ENCODE measurements around the gene SPATC1L. TPM values are rescaled to one million over a fixed set of nuclear protein-coding genes. Genes with fewer than 3 reads are reported as not detected.

SPATC1L gene
- total RNA-seq, 1 donor from 2014 or later, result 10.9 TPM

- Histone ChIP-seq H3K4me3 (ENCODE audit: low read depth, low read length) (no peak overlapping the region), H3K27me3 (ENCODE audit: control insufficient read depth, insufficient read depth, low read length) (no peaks in the 10 kb centered on the region), H3K36me3 (ENCODE audit: control insufficient read depth, insufficient read depth, low read length) (peaks cover 1% of the 10 kb centered on the region)
- TF ChIP-seq CTCF (IDR thresholded peaks at IDR 0.05; ENCODE audit: insufficient read depth, low read length, poor library complexity, severe bottlenecking), result no peak
- DNase-seq (ENCODE audit: low read depth), result no peak
Measured at GRCh38 chr21:46121286-46122221, 62.7 kb downstream of the SPATC1L start.

- no peak overlapping the region for H3K4me3 ChIP-seq (ENCODE audit: low read depth, low read length)
- no peak for DNase-seq (ENCODE audit: low read depth)
- H3K27me3 ChIP-seq (ENCODE audit: control insufficient read depth, insufficient read depth, low read length), result no peaks in the 10 kb centered on the region
- no peak for TF ChIP-seq CTCF (IDR thresholded peaks at IDR 0.05; ENCODE audit: insufficient read depth, low read length, poor library complexity, severe bottlenecking)
- peaks cover 1% of the 10 kb centered on the region for H3K36me3 ChIP-seq (ENCODE audit: control insufficient read depth, insufficient read depth, low read length)
Measured at GRCh38 chr21:46120301-46121285, 63.7 kb downstream of the SPATC1L start.

- no peak for DNase-seq (ENCODE audit: low read depth)
- Histone ChIP-seq H3K4me3 (ENCODE audit: low read depth, low read length) (no peak overlapping the region), H3K27me3 (ENCODE audit: control insufficient read depth, insufficient read depth, low read length) (no peaks in the 10 kb centered on the region), H3K36me3 (ENCODE audit: control insufficient read depth, insufficient read depth, low read length) (peaks cover 2% of the 10 kb centered on the region)
- no peak for TF ChIP-seq CTCF (IDR thresholded peaks at IDR 0.05; ENCODE audit: insufficient read depth, low read length, poor library complexity, severe bottlenecking)
Measured at GRCh38 chr21:46119637-46120271, 64.5 kb downstream of the SPATC1L start.

- no peak overlapping the region for H3K4me3 ChIP-seq (ENCODE audit: low read depth, low read length)
- no peak for TF ChIP-seq CTCF (IDR thresholded peaks at IDR 0.05; ENCODE audit: insufficient read depth, low read length, poor library complexity, severe bottlenecking)
- H3K36me3 ChIP-seq (ENCODE audit: control insufficient read depth, insufficient read depth, low read length), result peaks cover 2% of the 10 kb centered on the region
- no peak for DNase-seq (ENCODE audit: low read depth)
- no peaks in the 10 kb centered on the region for H3K27me3 ChIP-seq (ENCODE audit: control insufficient read depth, insufficient read depth, low read length)
Measured at GRCh38 chr21:46119144-46119636, 65.1 kb downstream of the SPATC1L start.

GRCh38 chr21:46118316-46119143, 65.7 kb downstream of the SPATC1L start:
- Histone ChIP-seq H3K4me3 (ENCODE audit: low read depth, low read length) (no peak overlapping the region), H3K27me3 (ENCODE audit: control insufficient read depth, insufficient read depth, low read length) (no peaks in the 10 kb centered on the region), H3K36me3 (ENCODE audit: control insufficient read depth, insufficient read depth, low read length) (peaks cover 2% of the 10 kb centered on the region)
- DNase-seq (ENCODE audit: low read depth), result no peak
- no peak for TF ChIP-seq CTCF (IDR thresholded peaks at IDR 0.05; ENCODE audit: insufficient read depth, low read length, poor library complexity, severe bottlenecking)
